GM12878 (cell line): Measurements from ENCODE around the gene CNTNAP2. TPM values are rescaled to one million over a fixed set of nuclear protein-coding genes. Genes with fewer than 3 reads are reported as not detected.

Experiments used
- ATAC-seq: fragments of 200-7000 bp; cut with Tn5 transposase; 3 replicates; pipeline ENCODE4 v1.9.1; 2020; ENCODE audit warnings: mild to moderate bottlenecking, moderate library complexity
- BruUV-seq: library from RNA; stranded (reverse); fragments of 400-500 nt; replicated peaks from 2 replicates; lab custom pipeline; 2021; lab: Mats Ljungman, UMichigan
- CTCF ChIA-PET: fragments of 300-600 bp; sonication (Branson Sonifier 250); formaldehyde crosslinking; extraction: SDS; loops from one replicate; lab custom pipeline; 2021; ENCODE audit warnings: inconsistent platforms; lab: Yijun Ruan, JAX
- POLR2A ChIA-PET: fragments of 350-600 bp; formaldehyde crosslinking; extraction: SDS; loops from one replicate; lab custom pipeline; 2021; ENCODE audit warnings: inconsistent platforms; lab: Charles Lee
- RAD21 ChIA-PET: fragments of 300-600 bp; sonication (Branson Sonifier 250); formaldehyde crosslinking; loops from one replicate; lab custom pipeline; 2023; ENCODE audit warnings: antibody characterized with exemption; ENCODE audit not compliant: unreplicated experiment; lab: Charles Lee
- SMC1A ChIA-PET: fragments of 300-600 bp; sonication (Branson Sonifier 250); formaldehyde crosslinking; loops from one replicate; lab custom pipeline; 2023; ENCODE audit not compliant: unreplicated experiment, uncharacterized antibody; lab: Charles Lee
- DNase-seq: peaks from one replicate; pipeline ENCODE4 v3.0.0-alpha.2; 2011; ENCODE audit warnings: low read depth, low spot score
- FAIRE-seq: peaks from 3 replicates; lab custom pipeline; 2011; peaks lifted over from hg19 to GRCh38; lab: Jason Lieb, UNC
- H2AFZ ChIP-seq: 2 replicates; pipeline ENCODE4 v1.6.0; 2011; ENCODE audit warnings: low read depth, low read length, control low read depth; ENCODE audit not compliant: control insufficient read depth
- H3K27ac ChIP-seq: 2 replicates; pipeline ENCODE4 v1.5.1; 2011; ENCODE audit warnings: control low read depth; ENCODE audit not compliant: control insufficient read depth, insufficient read depth
- H3K27me3 ChIP-seq, 2 experiments: replicated peaks in 1 of 2; 2 replicates each; pipeline versions ENCODE4 v1.6.0 to v1.6.1; 2011; ENCODE audit warnings: low read length in 1 of 2; ENCODE audit not compliant: control insufficient read depth in 2 of 2, insufficient read depth in 2 of 2
- H3K36me3 ChIP-seq, 2 experiments: 2 replicates each; pipeline ENCODE4 v1.5.1; 2011; ENCODE audit warnings: low read length in 1 of 2; ENCODE audit not compliant: control insufficient read depth in 2 of 2, insufficient read depth in 2 of 2
- H3K4me1 ChIP-seq: 2 replicates; pipeline ENCODE4 v1.6.1; 2011; ENCODE audit warnings: mild to moderate bottlenecking, low read length, moderate library complexity, mixed read lengths; ENCODE audit not compliant: control insufficient read depth, insufficient read depth
- H3K4me2 ChIP-seq: 2 replicates; pipeline ENCODE4 v1.6.0; 2011; ENCODE audit warnings: control low read depth; ENCODE audit not compliant: control insufficient read depth, insufficient read depth
- H3K4me3 ChIP-seq: fragments of 200-600 bp; sonication (generic); 2 replicates; pipeline ENCODE4 v1.5.1; 2016
- H3K79me2 ChIP-seq: 2 replicates; pipeline ENCODE4 v1.6.0; 2011; ENCODE audit warnings: low read length; ENCODE audit not compliant: control insufficient read depth, insufficient read depth
- H3K9ac ChIP-seq: 2 replicates; pipeline ENCODE4 v1.8.0; 2011; ENCODE audit warnings: low read length, control low read depth, mixed read lengths; ENCODE audit not compliant: control insufficient read depth, insufficient read depth
- H3K9me3 ChIP-seq: replicated peaks from 3 replicates; pipeline ENCODE4 v1.5.1; 2011; ENCODE audit warnings: mild to moderate bottlenecking, low read length; ENCODE audit not compliant: control insufficient read depth, insufficient read depth
- H4K20me1 ChIP-seq: 2 replicates; pipeline ENCODE4 v1.6.0; 2011; ENCODE audit not compliant: control insufficient read depth, insufficient read depth
- ATF2 ChIP-seq: IDR thresholded peaks from 2 replicates; pipeline ENCODE4 v1.6.1; 2012; ENCODE audit warnings: low read length, inconsistent platforms
- BCLAF1 ChIP-seq: fragments of 450-650 bp; IDR thresholded peaks from 2 replicates; pipeline ENCODE4 v1.6.1; 2017; ENCODE audit warnings: antibody characterized with exemption, mild to moderate bottlenecking, moderate library complexity
- IKZF2 ChIP-seq, 2 experiments: fragments of 450-650 bp; IDR thresholded peaks; 2 replicates each; pipeline ENCODE4 v1.6.1; 2017; ENCODE audit warnings: mild to moderate bottlenecking in 2 of 2, moderate library complexity in 2 of 2
- JUND ChIP-seq: IDR thresholded peaks from 2 replicates; pipeline ENCODE4 v1.6.1; 2012; ENCODE audit warnings: low read depth, mild to moderate bottlenecking, low read length, improper control_type of control experiment, moderate library complexity
- KAT2A ChIP-seq: conservative IDR thresholded peaks from 2 replicates; pipeline ENCODE4 v1.6.1; 2011; ENCODE audit warnings: low read depth, low read length; ENCODE audit not compliant: control insufficient read depth
- NRF1 ChIP-seq: conservative IDR thresholded peaks from 2 replicates; pipeline ENCODE4 v1.6.1; 2011; ENCODE audit warnings: mild to moderate bottlenecking, low read depth, low read length, improper control_type of control experiment
- PML ChIP-seq: IDR thresholded peaks from 2 replicates; pipeline ENCODE4 v1.6.1; 2012; ENCODE audit warnings: low read length, inconsistent platforms
- RAD21 ChIP-seq: IDR thresholded peaks from 2 replicates; pipeline ENCODE4 v1.6.1; 2011; ENCODE audit warnings: mild to moderate bottlenecking, low read depth, low read length, moderate library complexity; ENCODE audit not compliant: insufficient read depth
- SIX5 ChIP-seq: IDR thresholded peaks from 2 replicates; pipeline ENCODE4 v1.6.1; 2011; ENCODE audit warnings: mild to moderate bottlenecking, low read depth, low read length, moderate library complexity; ENCODE audit not compliant: severe bottlenecking
- SP1 ChIP-seq: IDR thresholded peaks from one replicate; pipeline ENCODE4 v1.6.1; 2011; ENCODE audit warnings: low read depth, low read length
- ZSCAN29 ChIP-seq: fragments of 450-650 bp; IDR thresholded peaks from 2 replicates; pipeline ENCODE4 v1.6.1; 2017; ENCODE audit warnings: mild to moderate bottlenecking, moderate library complexity
- WGBS: methylation state at CpG from one replicate; pipeline ENCODE4 v1.1.6; 2016; ENCODE audit warnings: low lambda C conversion rate; ENCODE audit not compliant: insufficient replicate concordance, insufficient coverage; ENCODE audit errors: missing lambda C conversion rate; 5-methylcytosine and 5-hydroxymethylcytosine counted together
- in situ Hi-C: fragments of 300-500 bp; cut with MboI; formaldehyde crosslinking; loops from 9 replicates; pipeline ENCODE4 v1.14.3; 2018; ENCODE audit warnings: mixed read lengths
- intact Hi-C: fragments of 100-400 bp; cut with micrococcal nuclease; formaldehyde crosslinking; loops from one replicate; pipeline ENCODE4 v1.14.2; 2022; ENCODE audit not compliant: unreplicated experiment
- polyA plus RNA-seq, 11 experiments: library from polyadenylated mRNA; depleted of rRNA in 4 of 11; unstranded in 6 of 11; stranded (reverse) in 5 of 11; fragments of >200 nt; fragmentation: Nextera tagmentation in 4 of 11; fragmentation: Illumina TruSeq in 1 of 11; extraction: Ambion mirVana in 4 of 11; extraction: Trizol in 1 of 11; gene quantifications; 1 replicate in 1 of 11; 2 replicates in 10 of 11; pipeline versions ENCODE4 v1.2.1 to v1.2.3, GENCODE V29; 2011 to 2016; ENCODE audit warnings: inconsistent platforms in 2 of 11, missing spikeins in 2 of 11, low read depth in 1 of 11
- total RNA-seq, 4 experiments: library from RNA; depleted of rRNA in 3 of 4; stranded (reverse); fragments of >200 nt in 3 of 4; fragmentation: Illumina TruSeq in 1 of 4; extraction: Trizol in 1 of 4; gene quantifications; 2 replicates each; pipeline versions ENCODE4 v1.2.1 to v1.2.3, GENCODE V29; 2013 to 2021

Gene CNTNAP2
- total and polyA plus RNA-seq, 10 of the 15 experiments (the other 5 are each of a cell fraction or from before 2014, with no cell fraction given): 0.03 to 0.08 (median 0.03) TPM; not detected in 7

- ATAC-seq (no peak), FAIRE-seq (no peak), DNase-seq (no peak)
- Histone ChIP-seq H3K9ac (no peak overlapping the region), H3K4me1 (no peaks in the 10 kb centered on the region), H3K36me3 (no peaks in the 10 kb centered on the region), H4K20me1 (no peaks in the 10 kb centered on the region), H2AFZ (no peak overlapping the region), H3K4me2 (no peak overlapping the region), H3K9me3 (no peaks in the 10 kb centered on the region), H3K4me3 (no peak overlapping the region), H3K27me3 (no peaks in the 10 kb centered on the region), H3K79me2 (no peaks in the 10 kb centered on the region), H3K27ac (no peak overlapping the region)
- no peak for TF ChIP-seq PML
- no peak for TF ChIP-seq JUND
- TF ChIP-seq SP1: no peak
- no peak for TF ChIP-seq SIX5
- TF ChIP-seq NRF1: no peak
- TF ChIP-seq IKZF2 (IDR thresholded peaks at IDR 0.05): no peak
- SMC1A ChIA-PET: no interaction called here
- POLR2A ChIA-PET: no interaction called here
- intact Hi-C loops: no loop called here
- RAD21 ChIA-PET: no interaction called here
- 88% methylated on average over 2 of the region's 2 CpGs for WGBS
- BruUV-seq: no TSS peak
- CTCF ChIA-PET: no interaction called here
- in situ Hi-C loops: no loop called here
Measured at GRCh38 chr7:147041438-147041837, 924.8 kb downstream of the CNTNAP2 start.

DNA sequence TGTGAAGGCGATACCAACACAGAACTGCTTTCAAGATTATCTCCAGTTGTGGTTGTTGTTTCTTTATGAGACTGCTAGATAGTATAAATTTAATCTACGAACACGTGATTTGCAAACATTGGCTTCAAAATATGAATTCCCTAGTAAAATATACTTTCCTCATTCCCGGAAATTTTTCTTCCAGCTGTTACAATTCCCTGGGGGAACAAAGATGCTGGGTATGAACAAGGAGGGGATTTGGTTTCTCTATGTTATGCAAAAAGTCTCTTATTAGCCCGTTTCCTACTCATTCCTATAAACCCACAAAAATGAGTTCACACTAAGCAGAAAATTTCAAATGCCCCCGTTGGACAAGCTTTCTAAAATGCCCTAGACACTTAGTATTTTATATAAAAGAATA lies 928.3 kb downstream of the CNTNAP2 start:
- no peaks in the 10 kb centered on the region for H4K20me1 ChIP-seq
- no peak overlapping the region for H2AFZ ChIP-seq
- H3K79me2 ChIP-seq: no peaks in the 10 kb centered on the region
- H3K36me3 ChIP-seq: no peaks in the 10 kb centered on the region
- POLR2A ChIA-PET: no interaction called here
- H3K9me3 ChIP-seq: no peaks in the 10 kb centered on the region
- DNase-seq (no peak), ATAC-seq (no peak), FAIRE-seq (no peak)
- no peak overlapping the region for H3K4me3 ChIP-seq
- CTCF ChIA-PET: no interaction called here
- no peak for TF ChIP-seq RAD21
- TF ChIP-seq ZSCAN29: no peak
- no peak for TF ChIP-seq BCLAF1
- no peak for TF ChIP-seq ATF2
- no peak for TF ChIP-seq KAT2A
- no peak overlapping the region for H3K9ac ChIP-seq
- no peaks in the 10 kb centered on the region for H3K27me3 ChIP-seq
- no peak overlapping the region for H3K4me2 ChIP-seq
- SMC1A ChIA-PET: no interaction called here
- 8% methylated on average over 6 of the region's 6 CpGs for WGBS
- H3K27ac ChIP-seq: no peak overlapping the region
- RAD21 ChIA-PET: no interaction called here
- BruUV-seq: no TSS peak
- H3K4me1 ChIP-seq: no peaks in the 10 kb centered on the region
- in situ Hi-C loops: no loop called here
- intact Hi-C loops: no loop called here
